SU-DHL-6 (cell line): ENCODE measurements around the gene ARFGAP1.

Experiments
- CTCF ChIP-seq: fragments of 200-600 bp; sonication (generic); IDR thresholded peaks from one replicate; pipeline ENCODE4 v1.5.1; 2017; ENCODE audit warnings: antibody characterized with exemption, mild to moderate bottlenecking, low read length, moderate library complexity; ENCODE audit not compliant: insufficient read depth, poor library complexity, severe bottlenecking
- EZH2phosphoT487 ChIP-seq: fragments of 200-600 bp; sonication (generic), shearing (Covaris generic); conservative IDR thresholded peaks from 2 replicates; pipeline ENCODE4 v1.6.1; 2018; ENCODE audit warnings: mild to moderate bottlenecking, antibody characterized with exemption, low read length, moderate library complexity, mixed read lengths

GRCh38 chr20:63238514-63239125, 34.0 kb upstream of the ARFGAP1 start:
- TF ChIP-seq EZH2phosphoT487, result no peak
- no peak for TF ChIP-seq CTCF
